ENCODE data around the gene SCT. TPM values are rescaled to one million over a fixed set of nuclear protein-coding genes. Genes with fewer than 3 reads are reported as not detected.

The SCT gene
- total RNA-seq, 1 experiment from 2014 or later = not detected

- no peak for DNase-seq (ENCODE audit: low spot score)
- no peaks in the 10 kb centered on the region for H3K27me3 ChIP-seq (replicated peaks; ENCODE audit: insufficient read depth, low read depth, low read length, poor library complexity)
- no peaks in the 10 kb centered on the region for H3K36me3 ChIP-seq (ENCODE audit: insufficient read depth, low read length, poor library complexity, severe bottlenecking)
- H3K9me3 ChIP-seq (ENCODE audit: low read depth, low read length, poor library complexity, severe bottlenecking) = no peaks in the 10 kb centered on the region
- H3K4me3 ChIP-seq (ENCODE audit: low read depth, low read length, poor library complexity, severe bottlenecking) = peak overlapping the region; percentile 99
- ChIA-PET CTCF (no interaction called here), POLR2A (ENCODE audit: low non-redundant PET) (no interaction called here)
- TF ChIP-seq EZH2 (IDR thresholded peaks at IDR 0.05; ENCODE audit: borderline replicate concordance, low read depth, low read length, poor library complexity, severe bottlenecking) = no peak
- TF ChIP-seq CTCF (conservative IDR thresholded peaks at IDR 0.05; ENCODE audit: low read depth, low read length) = no peak
- peak overlapping the region; percentile 74 for H3K27ac ChIP-seq (ENCODE audit: low read depth, low read length, poor library complexity, severe bottlenecking)
- intact Hi-C loops (cut with micrococcal nuclease; ENCODE audit: unreplicated experiment) = no loop called here
- TSS peak; percentile 60 for BruUV-seq (replicated peaks)
- H3K4me1 ChIP-seq (ENCODE audit: insufficient read depth, low read length, poor library complexity, severe bottlenecking) = peaks cover 20% of the 10 kb centered on the region
Observed at GRCh38 chr11:576811-577610, 50.0 kb downstream of the SCT start.

Other genes starting within 250 kb of the SCT start
- not detected in 2 replicates for gene PKP3, start 233.0 kb downstream of the SCT start, total RNA-seq (2021)
- gene SIGIRR, start 212.2 kb downstream of the SCT start, total RNA-seq (2021) = 16.6 and 17.6 TPM in 2 replicates
- gene ANO9, start 185.2 kb downstream of the SCT start, total RNA-seq (2021) = 0.26 TPM in 1 of 2 replicates, not detected in the other
- gene PTDSS2, start 176.9 kb downstream of the SCT start, total RNA-seq (2021) = 33.5 and 37.6 TPM in 2 replicates
- 94.6 and 95.4 TPM in 2 replicates for gene RNH1, start 119.9 kb downstream of the SCT start, total RNA-seq (2021)
- gene HRAS, start 91.6 kb downstream of the SCT start, total RNA-seq (2021) = 82.8 and 90.2 TPM in 2 replicates
- gene LRRC56, start 89.7 kb downstream of the SCT start, total RNA-seq (2021) = 2.1 and 2.5 TPM in 2 replicates
- 1.1 and 1.7 TPM in 2 replicates for gene LMNTD2, start 66.4 kb downstream of the SCT start, total RNA-seq (2021)
- 4.6 and 6.2 TPM in 2 replicates for gene RASSF7, start 66.2 kb downstream of the SCT start, total RNA-seq (2021)
- gene PHRF1, start 50.7 kb downstream of the SCT start, total RNA-seq (2021) = 40.2 and 43.0 TPM in 2 replicates
- 8.7 and 8.8 TPM in 2 replicates for gene IRF7, start 11.2 kb downstream of the SCT start, total RNA-seq (2021)
- gene CDHR5, start 2.2 kb downstream of the SCT start, total RNA-seq (2021) = not detected in 2 replicates
- gene DRD4, start 10.1 kb upstream of the SCT start, total RNA-seq (2021) = 3.0 and 3.7 TPM in 2 replicates
- 56.3 and 56.7 TPM in 2 replicates for gene DEAF1, start 68.0 kb upstream of the SCT start, total RNA-seq (2021)
- gene TMEM80, start 68.6 kb upstream of the SCT start, total RNA-seq (2021) = 13.6 and 17.6 TPM in 2 replicates
- gene EPS8L2, start 79.0 kb upstream of the SCT start, total RNA-seq (2021) = 0.66 and 0.90 TPM in 2 replicates
- 173 and 175 TPM in 2 replicates for gene TALDO1, start 120.3 kb upstream of the SCT start, total RNA-seq (2021)
- 81.3 and 82.9 TPM in 2 replicates for gene GATD1, start 150.3 kb upstream of the SCT start, total RNA-seq (2021)
- gene CEND1, start 162.9 kb upstream of the SCT start, total RNA-seq (2021) = 0.24 and 0.52 TPM in 2 replicates
- 33.3 and 38.1 TPM in 2 replicates for gene SLC25A22, start 171.1 kb upstream of the SCT start, total RNA-seq (2021)
- gene PIDD1, start 178.1 kb upstream of the SCT start, total RNA-seq (2021) = 20.6 and 23.9 TPM in 2 replicates
- 1,325 and 1,354 TPM in 2 replicates for gene RPLP2, start 182.8 kb upstream of the SCT start, total RNA-seq (2021)
- gene PNPLA2, start 191.7 kb upstream of the SCT start, total RNA-seq (2021) = 45.0 and 45.4 TPM in 2 replicates
- gene CRACR2B, start 200.7 kb upstream of the SCT start, total RNA-seq (2021) = 0.90 and 1.1 TPM in 2 replicates
- gene CD151, start 205.8 kb upstream of the SCT start, total RNA-seq (2021) = 123 and 127 TPM in 2 replicates
- gene POLR2L, start 215.3 kb upstream of the SCT start, total RNA-seq (2021) = 88.7 and 117 TPM in 2 replicates
- gene TSPAN4, start 215.7 kb upstream of the SCT start, total RNA-seq (2021) = 17.5 and 20.4 TPM in 2 replicates